ENCODE results near the gene PLP2. TPM values are rescaled to one million over a fixed set of nuclear protein-coding genes. Genes with fewer than 3 reads are reported as not detected.
A peak's percentile ranks its signal among the peaks of the same experiment; 100 is the strongest.

Gene PLP2
- total and polyA plus RNA-seq, 2 of the 13 experiments (the other 11 are each of a cell fraction or from before 2014, with no cell fraction given) = 0.40 to 3.6 TPM

- no peak for TF ChIP-seq NCOA1 (CRISPR knock-in tag; IDR thresholded peaks at IDR 0.05)
- peak; percentile 52; the same call in 1 of the 2 replicates for TF ChIP-seq KDM5B (CRISPR knock-in tag; IDR thresholded peaks at IDR 0.05; ENCODE audit: borderline replicate concordance)
- TF ChIP-seq, protein P1, sequence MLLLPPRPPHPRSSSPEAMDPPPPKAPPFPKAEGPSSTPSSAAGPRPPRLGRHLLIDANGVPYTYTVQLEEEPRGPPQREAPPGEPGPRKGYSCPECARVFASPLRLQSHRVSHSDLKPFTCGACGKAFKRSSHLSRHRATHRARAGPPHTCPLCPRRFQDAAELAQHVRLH (CRISPR knock-in tag; IDR thresholded peaks at IDR 0.05; ENCODE audit: borderline replicate concordance, low read depth) = peak; percentile 82; the same call in 1 of the 2 replicates
- peak; percentile 95 for TF ChIP-seq ZNF563 (CRISPR knock-in tag; IDR thresholded peaks at IDR 0.05)
- no peak; the same call in 1 of the 2 replicates for TF ChIP-seq DZIP1 (CRISPR knock-in tag; IDR thresholded peaks at IDR 0.05)
- peak; percentile 54; the same call in 1 of the 2 replicates for TF ChIP-seq ZIK1 (CRISPR knock-in tag; IDR thresholded peaks at IDR 0.05; ENCODE audit: borderline replicate concordance, low read depth)
- 0 out of 2 replicates have a peak, but pooled peaks have one; percentile 40 for TF ChIP-seq ISL2 (CRISPR knock-in tag; IDR thresholded peaks at IDR 0.05)
- peak; percentile 79 for TF ChIP-seq ETV6 (CRISPR knock-in tag; conservative IDR thresholded peaks at IDR 0.05)
- peak; percentile 92 for TF ChIP-seq ZNF430 (CRISPR knock-in tag; IDR thresholded peaks at IDR 0.05)
- TF ChIP-seq ZNF501 (CRISPR knock-in tag; IDR thresholded peaks at IDR 0.05) = peak; percentile 40; the same call in 1 of the 2 replicates
- TF ChIP-seq ZSCAN31 (CRISPR knock-in tag; IDR thresholded peaks at IDR 0.05; ENCODE audit: low read depth) = peak; percentile 71; the same call in 1 of the 2 replicates
- TF ChIP-seq, protein P2, sequence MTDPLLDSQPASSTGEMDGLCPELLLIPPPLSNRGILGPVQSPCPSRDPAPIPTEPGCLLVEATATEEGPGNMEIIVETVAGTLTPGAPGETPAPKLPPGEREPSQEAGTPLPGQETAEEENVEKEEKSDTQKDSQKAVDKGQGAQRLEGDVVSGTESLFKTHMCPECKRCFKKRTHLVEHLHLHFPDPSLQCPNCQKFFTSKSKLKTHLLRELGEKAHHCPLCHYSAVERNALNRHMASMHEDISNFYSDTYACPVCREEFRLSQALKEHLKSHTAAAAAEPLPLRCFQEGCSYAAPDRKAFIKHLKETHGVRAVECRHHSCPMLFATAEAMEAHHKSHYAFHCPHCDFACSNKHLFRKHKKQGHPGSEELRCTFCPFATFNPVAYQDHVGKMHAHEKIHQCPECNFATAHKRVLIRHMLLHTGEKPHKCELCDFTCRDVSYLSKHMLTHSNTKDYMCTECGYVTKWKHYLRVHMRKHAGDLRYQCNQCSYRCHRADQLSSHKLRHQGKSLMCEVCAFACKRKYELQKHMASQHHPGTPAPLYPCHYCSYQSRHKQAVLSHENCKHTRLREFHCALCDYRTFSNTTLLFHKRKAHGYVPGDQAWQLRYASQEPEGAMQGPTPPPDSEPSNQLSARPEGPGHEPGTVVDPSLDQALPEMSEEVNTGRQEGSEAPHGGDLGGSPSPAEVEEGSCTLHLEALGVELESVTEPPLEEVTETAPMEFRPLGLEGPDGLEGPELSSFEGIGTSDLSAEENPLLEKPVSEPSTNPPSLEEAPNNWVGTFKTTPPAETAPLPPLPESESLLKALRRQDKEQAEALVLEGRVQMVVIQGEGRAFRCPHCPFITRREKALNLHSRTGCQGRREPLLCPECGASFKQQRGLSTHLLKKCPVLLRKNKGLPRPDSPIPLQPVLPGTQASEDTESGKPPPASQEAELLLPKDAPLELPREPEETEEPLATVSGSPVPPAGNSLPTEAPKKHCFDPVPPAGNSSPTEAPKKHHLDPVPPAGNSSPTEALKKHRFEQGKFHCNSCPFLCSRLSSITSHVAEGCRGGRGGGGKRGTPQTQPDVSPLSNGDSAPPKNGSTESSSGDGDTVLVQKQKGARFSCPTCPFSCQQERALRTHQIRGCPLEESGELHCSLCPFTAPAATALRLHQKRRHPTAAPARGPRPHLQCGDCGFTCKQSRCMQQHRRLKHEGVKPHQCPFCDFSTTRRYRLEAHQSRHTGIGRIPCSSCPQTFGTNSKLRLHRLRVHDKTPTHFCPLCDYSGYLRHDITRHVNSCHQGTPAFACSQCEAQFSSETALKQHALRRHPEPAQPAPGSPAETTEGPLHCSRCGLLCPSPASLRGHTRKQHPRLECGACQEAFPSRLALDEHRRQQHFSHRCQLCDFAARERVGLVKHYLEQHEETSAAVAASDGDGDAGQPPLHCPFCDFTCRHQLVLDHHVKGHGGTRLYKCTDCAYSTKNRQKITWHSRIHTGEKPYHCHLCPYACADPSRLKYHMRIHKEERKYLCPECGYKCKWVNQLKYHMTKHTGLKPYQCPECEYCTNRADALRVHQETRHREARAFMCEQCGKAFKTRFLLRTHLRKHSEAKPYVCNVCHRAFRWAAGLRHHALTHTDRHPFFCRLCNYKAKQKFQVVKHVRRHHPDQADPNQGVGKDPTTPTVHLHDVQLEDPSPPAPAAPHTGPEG (CRISPR knock-in tag; IDR thresholded peaks at IDR 0.05) = peak; percentile 66
- TF ChIP-seq HCFC1 (IDR thresholded peaks at IDR 0.05; ENCODE audit: low read depth, low read length) = peak; percentile 38; the same call in 1 of the 2 replicates
- peak; percentile 69; the same call in 1 of the 2 replicates for TF ChIP-seq ARHGAP35 (CRISPR knock-in tag; IDR thresholded peaks at IDR 0.05; ENCODE audit: borderline replicate concordance)
- TF ChIP-seq ZEB1 (IDR thresholded peaks at IDR 0.05; ENCODE audit: insufficient replicate concordance, low read depth) = no peak
- peak; percentile 55; the same call in 1 of the 2 replicates for TF ChIP-seq ZNF160 (CRISPR knock-in tag; IDR thresholded peaks at IDR 0.05)
- peak; percentile 56 for TF ChIP-seq TEAD3 (CRISPR knock-in tag; optimal IDR thresholded peaks at IDR 0.05; ENCODE audit: borderline replicate concordance)
Measured at GRCh38 chrX:49199906-49200771, 28.4 kb downstream of the PLP2 start, which contains the start of gene SYP (continued).
